ENCODE measurements around the gene NCOA3. TPM values are rescaled to one million over a fixed set of nuclear protein-coding genes. Genes with fewer than 3 reads are reported as not detected.

NCOA3 gene
- total RNA-seq, 1 donor from 2014 or later = 187 TPM

DNA sequence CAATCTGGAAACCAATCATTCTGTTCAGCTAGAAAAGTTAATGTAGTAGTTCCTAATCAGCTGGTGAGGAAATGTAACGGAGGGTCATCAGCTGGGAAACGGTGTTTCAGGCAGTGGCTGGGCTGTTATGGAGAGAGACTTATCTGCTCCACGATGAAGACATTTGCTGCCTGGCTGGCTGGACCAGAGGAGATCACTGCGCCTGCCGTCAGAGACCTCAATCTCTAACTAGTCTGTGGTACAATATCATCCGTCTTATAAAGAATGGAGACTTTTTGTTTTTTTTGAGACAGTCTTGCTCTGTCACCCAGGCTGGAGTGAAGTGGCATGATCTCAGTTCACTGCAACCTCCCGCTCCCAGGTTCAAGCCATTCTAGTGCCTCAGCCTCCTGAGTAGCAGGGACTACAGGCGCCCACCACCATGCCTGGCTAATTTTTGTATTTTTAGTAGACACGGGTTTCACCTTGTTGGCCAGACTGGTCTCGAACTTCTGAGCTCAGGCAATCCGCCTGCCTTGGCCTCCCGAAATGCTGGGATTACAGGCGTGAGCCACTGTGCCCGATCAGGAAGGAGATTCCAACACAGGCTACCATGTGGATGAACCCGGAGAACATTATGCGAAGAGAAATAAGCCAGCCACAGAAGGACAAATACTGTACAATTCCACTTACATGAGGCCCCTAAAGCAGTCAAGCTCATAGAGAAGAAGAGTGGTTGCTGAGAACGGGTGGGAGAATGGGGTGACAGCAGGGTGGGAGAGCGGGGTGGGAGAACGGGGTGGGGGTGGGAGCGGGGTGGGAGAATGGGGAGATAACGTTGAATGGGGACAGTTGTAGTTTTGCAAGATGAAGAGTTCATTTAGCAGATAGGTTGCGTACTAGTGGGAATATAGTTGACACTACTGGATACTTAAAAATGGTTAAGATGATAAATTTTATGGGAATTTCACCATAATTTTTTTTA is 168.5 kb downstream of the NCOA3 start:
- intact Hi-C loops (cut with micrococcal nuclease) = no loop called here
- DNase-seq (no peak), ATAC-seq (ENCODE audit: low read depth) (no peak)
- Mint-ChIP-seq H3K4me1 (no peaks in the 10 kb centered on the region), H3K27me3 (peaks cover 3% of the 10 kb centered on the region), H3K9me3 (no peaks in the 10 kb centered on the region), H3K4me3 (no peak overlapping the region), H3K27ac (no peak overlapping the region), H3K36me3 (ENCODE audit: low read depth) (peaks cover 2% of the 10 kb centered on the region)
- POLR2A ChIA-PET = no interaction called here
- CTCF ChIA-PET = interaction anchor here (1.1 to 1.3 kb wide), 2 partner anchors 8 to 950 kb away, joined by 3 to 4 read pairs; no protein-coding TSS in a partner anchor
- TF ChIP-seq CTCF (IDR thresholded peaks at IDR 0.05) = no peak

DNA sequence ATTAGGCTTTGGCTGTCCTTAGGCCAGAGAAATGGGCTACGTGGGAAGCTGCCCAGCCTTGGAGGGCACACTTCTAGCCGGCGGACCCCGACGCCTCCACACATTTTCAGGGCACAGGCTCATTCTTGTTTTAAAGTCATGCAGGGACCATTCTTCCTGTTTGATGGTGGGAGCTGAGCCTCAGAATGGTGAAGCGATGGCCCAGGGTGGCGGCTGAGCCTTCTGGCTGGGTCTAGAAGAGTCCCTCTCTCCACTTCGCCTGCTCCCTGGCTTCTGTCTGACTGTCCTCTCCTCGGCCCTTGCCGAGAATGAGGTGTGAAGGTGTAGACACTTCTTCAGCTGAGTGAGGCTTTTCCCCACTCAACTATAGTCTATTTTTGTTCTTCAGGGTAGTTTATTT is 169.2 kb downstream of the NCOA3 start:
- ChIA-PET POLR2A (no interaction called here), CTCF (interaction anchor here (1.1 kb wide), 1 partner anchor 950 kb away, joined by 3 read pairs; no protein-coding TSS in a partner anchor)
- no peak for DNase-seq
- Mint-ChIP-seq H3K9me3 (no peaks in the 10 kb centered on the region), H3K27me3 (peaks cover 3% of the 10 kb centered on the region), H3K4me3 (no peak overlapping the region), H3K27ac (no peak overlapping the region), H3K36me3 (ENCODE audit: low read depth) (peaks cover 2% of the 10 kb centered on the region), H3K4me1 (no peaks in the 10 kb centered on the region)
- intact Hi-C loops (cut with micrococcal nuclease) = no loop called here
- TF ChIP-seq CTCF (IDR thresholded peaks at IDR 0.05) = no peak
- ATAC-seq (ENCODE audit: low read depth) = no peak

- DNase-seq (no peak), ATAC-seq (ENCODE audit: low read depth) (no peak)
- POLR2A ChIA-PET = no interaction called here
- Mint-ChIP-seq H3K4me1 (no peaks in the 10 kb centered on the region), H3K27me3 (peaks cover 3% of the 10 kb centered on the region), H3K27ac (no peak overlapping the region), H3K4me3 (no peak overlapping the region), H3K9me3 (no peaks in the 10 kb centered on the region), H3K36me3 (ENCODE audit: low read depth) (no peaks in the 10 kb centered on the region)
- intact Hi-C loops (cut with micrococcal nuclease) = no loop called here
- TF ChIP-seq CTCF (IDR thresholded peaks at IDR 0.05) = no peak
- CTCF ChIA-PET = interaction anchor here (1.1 kb wide), 1 partner anchor 948 kb away, joined by 3 read pairs; no protein-coding TSS in a partner anchor
These were observed 170.5 kb downstream of the NCOA3 start for GRCh38 chr20:47672166-47672565.

DNA sequence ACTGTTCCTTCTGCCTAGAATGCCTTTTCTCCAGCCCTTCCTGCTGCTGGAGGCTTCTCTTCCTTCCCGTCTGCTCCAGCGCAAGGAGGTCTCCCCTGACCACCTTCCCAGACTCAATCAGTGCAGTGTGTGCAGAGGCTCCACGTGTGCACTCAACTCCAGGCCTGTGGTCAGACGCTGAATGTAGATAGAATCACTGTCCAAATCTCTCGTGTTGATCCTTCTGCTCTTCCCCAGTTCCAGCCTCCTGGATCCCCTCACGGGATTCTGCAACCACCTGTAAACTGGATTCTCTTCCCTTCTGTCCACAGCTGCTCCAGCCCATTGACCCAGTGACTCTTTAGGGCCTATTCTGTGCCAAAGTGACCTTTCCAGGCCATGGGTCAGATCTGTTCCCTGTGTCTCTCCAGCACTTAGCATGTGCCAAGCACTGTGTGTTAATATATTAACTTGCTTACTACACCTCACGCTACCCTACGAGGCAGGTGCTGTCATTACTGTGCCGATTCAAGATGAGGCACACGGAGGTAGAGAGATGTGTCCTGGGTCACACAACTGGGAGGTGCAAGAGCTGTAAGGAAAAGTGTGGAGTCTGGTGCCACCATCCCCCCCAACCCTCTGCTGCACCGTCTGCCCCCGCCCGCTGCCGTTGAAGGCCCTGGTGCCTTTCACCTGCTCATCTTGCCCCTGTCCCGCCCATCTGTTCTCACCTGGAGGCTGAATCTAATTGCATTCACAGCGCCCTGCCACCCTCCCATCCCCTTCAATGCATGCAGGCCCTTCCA is 171.4 kb downstream of the NCOA3 start:
- peaks cover 3% of the 10 kb centered on the region for H3K27me3 Mint-ChIP-seq
- ATAC-seq (ENCODE audit: low read depth) = no peak
- intact Hi-C loops (cut with micrococcal nuclease) = no loop called here
- no peak overlapping the region for H3K4me3 Mint-ChIP-seq
- H3K36me3 Mint-ChIP-seq (ENCODE audit: low read depth) = no peaks in the 10 kb centered on the region
- no peaks in the 10 kb centered on the region for H3K4me1 Mint-ChIP-seq
- ChIA-PET POLR2A (no interaction called here), CTCF (interaction anchor here (1.1 to 10.5 kb wide), 2 partner anchors 947 to 948 kb away, joined by 3 to 147 read pairs; no protein-coding TSS in a partner anchor)
- no peaks in the 10 kb centered on the region for H3K9me3 Mint-ChIP-seq
- no peak for DNase-seq
- no peak overlapping the region for H3K27ac Mint-ChIP-seq
- TF ChIP-seq CTCF (IDR thresholded peaks at IDR 0.05) = no peak

GRCh38 chr20:47673671-47673955 is 171.9 kb downstream of the NCOA3 start:
- no peak for ATAC-seq (ENCODE audit: low read depth)
- no peak for TF ChIP-seq CTCF (IDR thresholded peaks at IDR 0.05)
- H3K4me1 Mint-ChIP-seq = no peaks in the 10 kb centered on the region
- H3K9me3 Mint-ChIP-seq = no peaks in the 10 kb centered on the region
- H3K36me3 Mint-ChIP-seq (ENCODE audit: low read depth) = no peaks in the 10 kb centered on the region
- no peak for DNase-seq
- ChIA-PET CTCF (interaction anchor here (10.5 kb wide), 1 partner anchor 947 kb away, joined by 147 read pairs; no protein-coding TSS in a partner anchor), POLR2A (no interaction called here)
- H3K4me3 Mint-ChIP-seq = no peak overlapping the region
- intact Hi-C loops (cut with micrococcal nuclease) = no loop called here
- H3K27ac Mint-ChIP-seq = no peak overlapping the region
- H3K27me3 Mint-ChIP-seq = peaks cover 3% of the 10 kb centered on the region

Measured in activated B cell treated with CpG ODN at 0.5 μM for 24 hours (primary cell).